Suppressor macrophage treated with lipopolysaccharide for 4 hours (primary cell): ENCODE data around the gene TRERF1.

Experiments used
- DNase-seq: peaks from one replicate; pipeline ENCODE4 v3.0.0-alpha.2; 2020

TRERF1 gene

DNA sequence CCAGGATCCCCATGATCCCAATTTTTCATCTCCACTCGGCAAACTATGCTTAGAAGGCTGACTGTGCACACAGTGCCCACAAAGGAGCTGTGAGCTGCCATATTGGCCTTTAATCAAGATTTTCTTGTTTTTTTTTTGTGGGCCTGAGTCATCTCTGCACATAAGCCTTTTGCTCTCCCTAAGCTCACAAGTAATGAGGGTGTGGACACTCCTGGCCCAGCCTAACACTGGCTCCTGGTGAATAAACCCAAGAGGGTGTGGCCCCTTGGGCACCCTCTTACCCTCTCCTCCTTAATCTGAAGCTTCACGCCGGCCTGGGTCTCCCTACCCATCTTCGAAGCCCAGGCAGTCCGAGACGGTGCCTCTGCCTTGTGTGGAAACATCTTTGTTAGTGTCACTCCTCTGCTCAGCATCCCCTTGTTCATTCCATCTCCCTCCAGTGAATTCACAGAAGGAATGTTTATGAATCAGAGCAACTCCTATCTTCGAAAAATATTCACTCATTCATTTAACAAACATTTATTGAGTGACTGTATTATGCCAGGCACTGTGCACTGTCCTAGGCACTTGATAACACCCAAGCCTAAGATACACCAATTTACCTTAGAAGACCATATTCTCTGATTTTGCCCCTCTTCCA is 211.9 kb downstream of the TRERF1 start:
- no peak for DNase-seq

DNA sequence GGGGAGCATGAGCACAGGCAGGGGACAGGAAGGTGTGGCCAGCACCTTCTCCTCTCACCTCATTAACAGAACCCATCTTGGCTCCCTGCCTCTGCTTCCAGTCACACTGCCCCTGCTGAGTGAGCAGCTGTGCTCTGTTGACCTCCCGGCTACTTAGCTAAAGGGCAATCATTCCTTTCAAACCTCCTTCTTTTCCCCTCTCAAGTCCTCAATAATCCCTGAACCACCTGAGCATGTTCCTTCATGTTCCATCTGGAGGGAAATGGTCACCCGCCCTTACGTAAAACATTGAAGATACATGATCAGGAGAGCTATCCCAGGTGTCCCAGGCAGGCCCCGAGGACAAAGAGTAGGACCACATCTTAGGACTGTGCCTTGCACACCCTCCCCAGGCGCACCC is 212.4 kb downstream of the TRERF1 start:
- no peak for DNase-seq

DNA sequence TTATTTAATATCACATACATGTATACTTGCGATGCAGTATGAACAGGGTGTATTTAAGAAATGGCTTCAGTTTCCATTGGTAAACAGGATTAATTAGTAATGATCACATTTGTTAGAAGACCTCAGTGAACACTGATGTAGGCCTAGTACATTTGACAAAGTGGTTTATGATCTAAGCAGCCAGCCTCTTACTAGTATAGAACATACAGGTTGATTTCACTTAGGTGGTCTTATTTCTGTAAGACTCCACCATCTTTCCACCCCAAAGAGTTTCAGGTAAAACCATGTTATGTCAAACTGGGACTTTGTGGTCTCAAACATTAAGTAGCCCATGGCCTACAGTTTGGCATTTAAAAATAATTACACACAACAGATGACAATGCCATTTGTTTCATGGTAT is 213.9 kb downstream of the TRERF1 start:
- no peak for DNase-seq

DNA sequence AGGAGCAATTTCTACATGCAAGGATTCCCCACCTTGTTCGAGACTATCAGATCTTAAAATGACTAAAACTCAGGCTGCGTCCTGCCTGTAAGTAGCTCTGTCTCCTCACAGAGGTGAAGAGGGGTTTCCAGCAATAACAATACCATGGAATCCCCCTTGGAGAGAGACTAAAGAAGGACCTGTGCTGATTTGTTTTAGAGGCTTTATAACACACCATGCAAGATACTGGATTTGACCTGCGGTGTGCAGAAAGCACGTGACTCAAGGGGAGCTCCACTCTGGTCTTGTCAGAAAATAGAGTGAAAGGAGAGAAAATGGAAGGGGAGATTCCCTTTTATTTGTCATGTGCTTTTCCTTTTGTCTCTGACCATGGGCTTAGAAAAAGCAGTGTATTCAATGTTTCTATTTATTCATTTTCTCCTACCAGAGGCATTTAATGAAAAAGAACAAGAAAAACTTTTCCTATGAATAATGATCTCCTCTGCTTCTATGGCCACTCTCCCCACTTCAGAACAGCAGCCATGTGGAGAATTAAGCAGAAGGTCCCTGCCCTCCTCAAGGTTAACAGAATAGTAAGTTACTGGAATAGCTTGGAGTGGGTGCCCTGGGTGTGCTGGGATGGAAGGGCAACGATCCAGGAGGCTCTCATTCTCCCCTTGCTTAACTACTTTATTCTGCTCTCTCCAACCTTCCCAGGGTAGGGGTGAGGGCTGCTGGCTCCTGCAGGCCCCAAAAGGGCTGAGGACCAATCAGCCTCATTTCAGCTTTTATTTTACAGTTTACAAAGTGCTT is 214.8 kb downstream of the TRERF1 start:
- no peak for DNase-seq

DNA sequence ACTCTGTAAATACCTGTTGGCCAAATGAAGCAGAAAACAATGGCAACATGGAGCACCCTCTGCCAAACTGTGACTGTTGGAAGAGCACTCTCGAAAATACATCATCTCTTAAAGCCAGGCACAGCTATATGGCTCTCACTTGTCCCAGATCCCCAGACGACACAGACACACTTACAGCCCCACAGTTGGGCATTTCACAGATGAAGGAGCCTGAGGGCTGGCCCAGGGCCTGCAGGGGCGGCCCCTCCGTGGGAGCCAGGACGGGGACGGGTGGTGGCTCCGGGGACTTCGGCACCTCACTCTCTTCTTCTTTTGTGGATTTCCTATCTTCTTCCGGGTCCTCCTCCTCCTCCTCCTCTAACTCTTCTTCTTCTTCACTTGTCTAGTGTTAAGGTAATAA is 215.7 kb downstream of the TRERF1 start:
- DNase-seq: no peak

DNA sequence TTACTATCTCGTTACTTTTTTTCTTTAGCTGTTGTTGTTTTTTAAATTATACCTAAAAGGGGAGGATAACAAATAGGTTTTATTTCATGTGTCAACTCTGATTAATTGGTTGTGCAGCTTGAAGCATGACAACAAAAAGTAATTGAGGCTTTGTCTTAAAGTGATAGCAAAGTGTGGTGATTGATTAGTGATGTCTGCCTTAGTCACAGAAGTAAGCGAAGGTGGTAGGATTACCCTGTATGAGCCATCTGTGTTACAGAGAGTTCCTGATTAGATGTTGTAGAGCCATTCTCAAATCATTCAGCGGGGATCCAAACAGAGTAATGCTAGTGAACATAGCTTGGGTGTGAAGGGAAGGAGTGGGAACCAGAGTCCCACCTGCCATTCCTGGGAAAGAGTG is 219.7 kb downstream of the TRERF1 start:
- DNase-seq: no peak

DNA sequence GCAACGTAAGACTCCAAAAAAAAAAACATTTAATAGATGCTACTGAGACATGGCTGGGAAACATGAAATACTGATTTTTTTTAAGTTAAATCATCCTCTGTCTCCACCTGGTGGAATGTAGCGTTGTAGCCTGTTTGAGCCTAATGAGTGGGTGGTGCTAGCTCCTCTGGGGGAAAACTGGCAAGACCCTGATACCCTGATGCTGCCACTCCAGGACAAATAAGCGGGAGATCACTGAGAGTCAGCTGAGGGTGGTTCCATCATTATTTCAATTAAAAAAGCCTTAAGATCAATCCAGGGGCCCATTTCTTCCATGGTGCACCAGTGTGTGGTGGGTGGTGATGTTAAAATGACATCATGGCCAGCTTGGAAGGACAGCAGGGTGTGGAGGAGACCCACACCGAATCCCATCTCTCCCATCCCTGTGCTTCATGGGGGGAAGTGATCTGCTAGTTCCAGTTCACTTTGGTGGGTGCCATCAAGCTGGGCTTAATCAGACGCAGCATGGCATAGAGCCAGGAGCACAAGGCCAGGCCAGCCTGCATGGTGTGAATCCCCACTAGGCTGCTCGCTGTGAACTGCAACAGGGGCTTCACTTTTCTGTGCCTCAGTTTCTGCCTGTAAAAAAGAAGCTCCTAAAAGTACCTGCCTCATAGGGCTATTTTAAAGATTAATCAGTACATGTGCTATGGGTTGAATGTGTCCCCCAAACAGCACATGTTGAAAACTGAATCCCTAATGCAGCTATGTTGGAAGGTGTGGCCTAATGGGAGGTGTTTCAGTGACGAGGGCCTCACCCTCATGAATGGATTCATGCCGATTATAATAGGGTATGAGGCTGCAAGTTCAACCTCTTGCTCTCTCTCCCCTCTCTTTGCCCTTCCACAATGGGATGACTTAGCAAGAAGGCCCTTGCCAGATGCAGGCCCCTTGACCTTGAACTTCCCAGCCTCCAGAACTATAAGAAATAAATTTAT is 221.1 kb downstream of the TRERF1 start:
- no peak for DNase-seq

DNA sequence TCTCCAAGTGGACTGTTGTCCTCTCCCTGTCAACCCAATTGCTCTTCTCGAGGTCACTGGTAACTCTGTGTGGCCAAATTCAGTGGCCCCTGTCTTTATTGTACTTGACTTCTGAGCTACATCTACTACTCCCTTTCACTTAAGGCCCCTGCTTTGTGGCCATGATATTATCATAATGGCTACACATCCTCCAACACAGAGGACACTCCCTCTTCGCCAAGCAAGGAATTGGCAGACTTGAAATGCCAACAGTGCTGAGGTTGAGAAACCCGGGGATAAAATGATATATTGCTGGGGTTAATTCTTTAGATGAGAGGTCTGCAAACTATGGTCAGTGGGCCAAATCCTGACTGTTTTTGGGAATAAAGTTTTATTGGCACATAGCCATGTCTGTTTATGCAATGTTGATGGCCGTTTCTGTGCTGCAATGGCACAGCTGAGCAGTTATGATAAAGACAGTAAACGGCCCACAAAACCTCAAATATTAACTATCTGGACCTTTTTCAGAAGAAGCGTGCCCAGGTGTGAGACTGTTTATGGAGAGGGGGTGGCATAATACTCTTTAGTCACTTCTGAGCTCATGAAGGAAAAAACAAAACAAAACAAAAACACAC is 222.1 kb downstream of the TRERF1 start:
- DNase-seq: no peak

DNA sequence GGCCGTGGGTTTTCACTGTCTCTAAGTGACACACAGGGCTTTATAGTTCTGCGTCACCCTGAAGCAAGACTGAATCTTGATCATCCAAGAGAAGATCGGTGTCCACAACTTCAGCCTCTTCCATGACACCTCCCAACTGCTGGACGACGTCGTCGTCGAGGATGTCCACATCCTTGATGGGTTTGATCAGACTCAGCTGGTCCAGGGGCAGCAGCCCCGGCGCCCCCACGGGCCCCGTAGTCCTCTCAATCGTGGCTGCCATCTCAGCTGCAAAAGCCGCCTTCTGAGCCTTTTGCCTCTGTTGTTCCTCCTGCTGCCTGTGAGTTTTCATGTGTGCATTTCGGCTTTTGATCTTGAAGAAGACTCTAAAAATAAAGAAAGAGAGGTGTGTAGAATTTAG is 223.4 kb downstream of the TRERF1 start:
- no peak for DNase-seq

DNA sequence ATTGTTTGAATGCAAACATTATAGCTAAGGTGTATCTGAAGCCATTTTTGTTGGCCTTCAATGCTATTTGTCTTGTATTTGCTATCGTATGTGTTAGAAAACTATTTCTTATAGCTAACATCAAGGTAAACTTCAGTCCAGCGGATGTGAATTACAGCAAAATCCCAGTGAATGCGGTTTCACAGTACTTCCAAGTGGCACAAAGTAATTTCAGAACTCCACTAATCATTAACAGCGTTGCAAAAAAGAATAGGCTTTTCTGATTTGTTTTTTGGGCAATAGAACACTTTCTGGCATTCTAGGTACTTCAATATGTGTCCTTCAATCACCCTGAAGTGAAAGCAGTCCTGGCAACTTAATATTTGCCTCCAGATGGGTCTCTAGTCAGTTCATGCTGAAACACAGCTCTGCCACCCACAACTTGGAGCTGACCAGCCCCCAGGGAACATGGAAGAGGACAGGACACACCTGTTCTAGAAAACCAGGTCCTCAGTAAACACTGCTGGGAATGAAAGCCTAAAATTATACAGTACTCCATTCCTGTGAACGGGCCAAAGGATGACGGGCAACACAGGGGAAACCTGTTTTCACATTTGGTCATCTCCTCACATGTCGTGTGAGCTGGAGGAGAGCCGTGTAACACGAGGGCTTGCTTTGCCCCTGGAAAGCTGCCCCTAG is 224.4 kb downstream of the TRERF1 start:
- no peak for DNase-seq

DNA sequence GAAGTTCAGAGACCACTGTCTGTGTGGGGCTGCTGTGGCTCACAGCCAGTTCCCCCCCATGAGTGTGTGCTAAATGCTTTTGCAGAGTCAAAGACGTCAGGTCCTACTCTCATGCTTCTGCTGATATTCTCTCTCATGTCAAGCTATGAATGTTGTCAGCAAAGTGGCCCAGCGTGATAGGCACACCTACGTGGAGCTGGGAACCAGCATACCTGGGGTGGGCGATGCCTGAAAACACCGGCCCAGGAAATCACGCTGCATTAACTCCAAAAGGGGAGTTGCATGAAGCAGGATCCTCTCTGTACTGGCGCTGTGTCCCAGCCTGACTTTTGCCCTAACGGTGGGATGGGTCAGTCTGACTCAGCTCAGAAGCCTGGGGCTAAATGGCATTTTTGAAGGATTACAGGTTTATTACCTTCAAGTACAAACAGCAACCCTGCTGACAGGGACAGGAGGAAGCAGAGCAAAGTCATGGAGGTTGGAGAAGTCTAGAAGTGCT is 225.0 kb downstream of the TRERF1 start:
- no peak for DNase-seq

DNA sequence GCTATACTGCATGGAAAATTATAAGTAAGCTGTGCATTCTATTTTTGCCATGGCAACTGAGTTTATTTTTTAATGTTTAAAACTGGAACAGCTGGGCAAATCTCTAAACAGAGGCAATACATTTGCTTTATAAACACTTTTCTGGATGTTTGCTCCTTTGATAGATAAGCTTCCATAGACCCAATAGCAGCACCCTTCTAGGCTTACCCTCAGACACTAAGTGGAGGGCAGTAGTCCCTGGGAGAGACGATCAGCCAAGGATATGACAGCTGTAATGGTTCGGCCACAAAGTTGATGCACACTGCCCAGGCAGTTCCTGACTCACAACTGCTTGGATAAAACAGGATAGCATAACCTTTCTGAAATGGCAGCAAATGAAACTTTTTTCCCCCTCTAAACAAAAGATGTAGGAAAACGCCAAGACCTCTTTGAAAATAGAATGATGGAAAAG is 225.5 kb downstream of the TRERF1 start:
- no peak for DNase-seq

DNA sequence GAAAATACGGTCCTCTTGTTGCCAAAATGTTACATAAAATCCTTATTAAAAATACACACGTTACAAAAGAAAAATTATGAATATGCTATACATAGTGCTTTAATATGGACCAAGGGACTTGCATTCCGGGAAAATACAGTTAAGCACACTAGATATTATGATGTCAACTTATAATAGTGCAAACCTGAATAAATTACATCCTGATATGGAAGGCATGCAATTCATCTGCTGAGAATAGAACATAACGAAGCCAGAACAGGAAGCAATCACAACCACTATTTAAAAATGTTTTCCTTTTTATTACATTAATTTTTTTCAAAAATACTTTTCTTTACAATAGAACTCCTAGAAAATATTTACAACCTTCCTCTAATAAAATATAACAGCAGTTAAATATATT is 226.3 kb downstream of the TRERF1 start:
- no peak for DNase-seq

DNA sequence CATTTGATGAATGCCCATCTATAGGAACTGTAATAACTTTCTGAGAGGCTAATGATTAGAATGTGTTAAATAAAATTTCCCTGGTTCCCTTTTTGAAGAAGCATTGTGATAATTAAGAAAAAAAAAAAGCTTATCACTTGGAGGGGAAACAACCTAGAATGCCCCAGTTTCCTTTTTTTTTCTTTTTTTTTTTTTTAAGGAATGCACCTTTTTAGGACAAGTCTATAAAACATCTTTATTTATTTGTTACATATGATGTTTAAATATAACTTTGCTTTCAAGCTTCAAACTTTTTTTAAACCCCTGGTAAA is 226.7 kb downstream of the TRERF1 start:
- DNase-seq: no peak

DNA sequence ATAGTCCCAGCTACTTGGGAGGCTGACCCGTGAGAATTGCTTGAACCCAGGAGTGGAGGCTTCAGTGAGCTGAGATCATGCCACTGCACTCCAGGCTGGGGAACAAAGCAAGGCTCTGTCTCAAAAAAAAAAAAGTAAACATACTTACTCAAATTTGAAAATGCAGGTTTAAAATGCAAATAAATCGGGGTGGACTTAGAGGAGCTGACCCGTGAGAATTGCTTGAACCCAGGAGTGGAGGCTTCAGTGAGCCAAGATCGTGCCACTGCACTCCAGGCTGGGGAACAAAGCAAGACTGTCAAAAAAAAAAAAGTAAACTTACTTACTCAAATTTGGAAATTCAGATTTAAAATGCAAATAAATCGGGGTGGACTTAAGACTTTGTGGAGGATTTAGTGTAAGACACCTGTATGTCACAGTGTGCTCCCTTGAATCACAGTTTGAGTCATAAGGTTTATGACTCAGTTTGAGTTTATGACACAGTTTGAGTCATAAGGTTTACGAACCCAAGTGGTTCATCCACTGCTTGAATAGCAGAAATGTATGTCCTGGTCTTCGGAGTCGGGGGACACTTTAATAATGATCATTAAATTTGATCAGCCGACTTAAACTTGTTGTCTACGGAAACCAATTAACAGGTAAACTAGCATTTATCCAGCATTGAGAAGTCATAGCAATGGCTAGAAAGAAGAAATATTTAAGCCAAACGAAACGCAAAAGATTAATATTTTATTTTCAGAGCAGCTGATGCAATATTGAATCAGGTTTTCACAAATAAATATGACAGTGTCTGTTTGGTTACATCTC is 227.3 kb downstream of the TRERF1 start:
- DNase-seq: peak; percentile 58

DNA sequence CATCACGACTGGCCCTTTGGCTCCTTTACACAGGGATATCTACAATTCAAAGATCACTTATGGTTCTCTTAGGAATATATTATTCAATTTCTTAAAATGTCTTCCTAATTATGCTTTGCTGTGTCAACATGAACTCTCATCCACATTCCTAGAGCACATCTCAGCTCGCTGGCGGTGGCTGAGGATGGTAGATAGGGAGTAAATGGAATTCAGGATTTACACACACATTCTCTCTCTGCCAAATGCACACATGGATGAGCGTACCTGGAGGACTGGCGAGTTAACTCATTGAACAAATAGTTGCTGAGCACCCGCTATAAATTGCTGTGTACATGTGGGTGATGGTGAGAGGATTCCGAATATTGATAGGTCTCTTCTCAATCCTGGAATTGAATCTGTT is 229.3 kb downstream of the TRERF1 start:
- DNase-seq: no peak

DNA sequence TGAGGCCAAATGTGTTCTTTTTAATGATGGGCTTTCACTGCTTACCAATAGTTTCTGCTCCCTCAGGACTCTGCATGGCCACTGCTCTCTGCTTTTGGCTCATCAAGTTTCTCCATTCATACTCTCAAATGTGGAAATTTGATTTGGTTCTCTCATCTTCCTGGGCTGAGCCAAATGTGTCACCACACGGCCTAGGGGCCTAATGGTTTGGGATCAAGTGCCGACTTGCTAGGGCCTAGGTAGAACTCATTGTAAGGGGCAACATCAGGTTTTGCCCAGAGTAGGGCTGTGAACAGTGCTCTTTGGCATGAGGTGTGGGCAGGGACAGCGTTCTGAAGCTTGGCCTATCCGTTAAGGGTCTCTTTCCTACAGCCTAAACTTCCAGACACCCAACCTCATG is 230.2 kb downstream of the TRERF1 start:
- no peak for DNase-seq

DNA sequence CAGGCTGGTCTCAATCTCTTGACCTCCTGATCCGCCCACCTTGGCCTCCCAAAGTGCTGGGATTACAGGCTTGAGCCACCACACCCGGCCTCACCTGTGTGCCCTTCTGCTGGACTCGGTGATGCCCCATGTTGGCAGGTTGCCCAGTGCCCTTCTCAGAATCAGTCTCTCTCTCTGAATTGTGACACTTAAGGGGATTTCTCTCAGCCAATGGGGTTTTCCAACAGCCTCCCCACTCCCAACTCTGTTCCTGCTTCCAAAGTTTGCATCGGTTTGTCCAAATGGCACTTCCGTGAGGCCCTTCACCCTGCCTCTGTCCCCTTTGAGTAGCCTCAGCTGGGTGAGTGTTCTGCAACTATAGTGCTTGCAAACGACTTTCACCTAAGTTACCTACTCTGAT is 230.9 kb downstream of the TRERF1 start:
- DNase-seq: peak; percentile 18

DNA sequence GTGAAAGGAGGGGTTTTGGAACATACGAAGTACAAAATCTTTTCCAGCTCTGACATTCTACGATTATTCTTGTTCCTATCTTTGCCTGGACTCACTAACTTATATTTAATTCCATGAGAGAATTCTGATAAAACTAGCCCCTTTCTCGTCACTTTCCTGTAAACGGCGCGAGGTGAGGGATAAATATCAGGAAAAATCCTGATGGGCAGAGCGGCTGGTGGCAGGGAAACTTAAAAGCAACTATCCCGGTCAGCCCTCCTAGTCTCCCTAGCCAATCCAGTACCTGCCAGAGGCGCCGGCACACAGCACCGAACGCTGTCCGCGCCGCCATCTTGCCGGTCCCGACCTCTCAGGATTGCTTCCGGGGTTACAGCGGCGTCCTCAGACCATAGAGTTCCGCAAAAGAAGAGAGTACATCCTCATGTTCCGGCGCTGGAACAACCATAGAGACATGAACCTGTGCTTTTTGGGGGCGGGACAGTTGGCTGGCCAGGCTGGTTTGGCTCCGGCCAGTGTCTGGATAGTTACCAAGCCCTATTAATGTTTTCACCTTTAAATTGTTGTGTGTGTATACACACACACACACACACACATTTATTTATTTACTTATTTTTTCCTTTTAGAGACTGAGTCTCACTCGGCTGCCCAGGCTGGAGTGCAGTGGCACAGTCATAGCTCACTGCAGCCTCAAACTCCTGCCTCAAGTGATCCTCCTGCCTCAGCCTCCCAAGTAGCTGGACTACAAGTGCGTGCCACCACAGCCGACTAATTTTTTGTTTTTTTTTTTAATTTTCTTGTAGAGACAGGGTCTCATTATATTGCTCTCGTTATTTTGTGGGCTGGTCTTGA is 234.0 kb downstream of the TRERF1 start, which contains the start of gene MRPS10:
Gene MRPS10, minus strand, starts transcription at position 343 of the 849 bp plus-strand sequence. Its CDS starts 12 bp downstream, at position 331.
- DNase-seq: peak; percentile 96

DNA sequence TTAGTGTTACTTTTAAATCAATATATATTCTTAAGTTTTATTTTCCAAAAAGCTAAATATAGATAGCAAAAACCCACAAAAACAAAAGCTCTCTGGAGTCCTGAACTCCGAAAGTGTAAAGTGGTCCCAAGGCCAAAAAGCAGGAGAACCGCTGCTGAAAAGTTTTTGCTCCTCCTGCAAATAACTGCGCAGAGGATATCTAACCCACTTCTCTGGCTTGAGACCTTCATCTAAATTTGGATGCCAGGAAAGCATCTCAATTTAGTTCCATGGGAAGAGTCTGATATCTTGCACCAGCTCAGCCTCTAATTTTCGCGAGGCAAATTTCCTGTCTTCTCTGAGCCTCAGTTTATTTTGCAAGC is 234.6 kb downstream of the TRERF1 start:
- no peak for DNase-seq
